Stimulated activated CD4-positive, alpha-beta T cell treated with anti-CD3 and anti-CD28 coated beads, Interleukin-1b, Interleukin-23, amount 100 ng/mL, for 4 hours (primary cell): ENCODE results near the gene RREB1.

Experiments used
- DNase-seq, 2 donors: peaks; one replicate each; pipeline ENCODE4 v3.0.0-alpha.2; 2020; ENCODE audit warnings: low read depth in 2 of 2

Gene RREB1

DNA sequence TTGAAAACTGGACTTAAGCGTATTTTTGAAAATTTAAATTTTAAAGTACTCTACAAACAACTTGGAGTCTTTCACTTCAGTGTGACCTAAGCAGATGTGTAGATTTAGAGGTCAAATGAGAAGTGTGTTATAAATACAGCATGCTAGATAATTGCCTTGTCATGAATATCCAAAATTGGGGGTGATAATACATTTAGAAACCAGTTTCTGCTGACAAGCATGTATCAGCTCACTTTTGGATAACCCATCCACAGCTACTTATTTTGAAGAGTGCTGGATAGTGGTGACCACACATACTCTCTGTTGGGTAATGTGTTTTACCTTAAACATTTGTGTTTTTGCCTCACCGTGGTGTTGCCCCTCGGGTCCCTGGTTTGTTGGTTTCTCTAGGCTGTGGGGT, 14.9 kb downstream of the RREB1 start:
- DNase-seq: no peak

DNA sequence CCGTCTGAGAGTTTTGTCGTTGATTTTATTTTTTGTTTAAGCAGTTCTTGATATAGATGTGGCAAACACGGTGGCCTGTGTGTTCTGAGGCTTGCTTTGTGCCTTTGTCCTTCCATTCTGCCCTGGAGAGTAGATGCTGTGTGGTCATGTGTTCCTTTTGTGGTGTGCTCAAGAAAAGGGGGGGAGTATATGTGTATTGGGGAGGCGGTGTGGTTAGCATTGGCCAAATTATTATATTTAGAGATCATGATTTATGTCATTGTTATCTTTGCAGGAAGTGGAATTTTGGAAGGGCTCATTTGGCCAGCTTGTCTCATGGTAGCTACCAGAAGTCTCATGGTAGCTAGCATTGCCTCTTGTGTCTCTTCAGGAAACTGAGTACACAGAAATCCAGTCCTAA, 16.4 kb downstream of the RREB1 start:
- DNase-seq: no peak

DNA sequence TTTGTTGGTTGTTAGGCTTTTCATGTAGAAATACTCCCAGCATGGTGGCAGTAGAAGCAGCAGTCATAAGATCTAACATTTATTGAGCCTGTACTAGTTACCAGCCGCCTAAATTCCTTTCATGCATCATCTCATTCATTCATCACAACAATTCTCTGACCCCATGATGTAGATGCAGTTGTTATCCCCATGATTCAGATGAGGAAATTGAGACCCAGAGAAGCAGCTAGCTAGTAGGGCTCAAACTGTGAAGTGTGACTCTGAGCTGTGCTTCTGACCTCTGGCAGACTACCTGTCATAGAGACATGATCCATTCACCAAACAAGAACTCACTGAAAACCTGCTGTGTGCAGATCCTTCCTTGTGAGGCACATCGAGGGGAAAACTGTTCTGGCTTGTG, 16.9 kb downstream of the RREB1 start:
- DNase-seq: no peak

DNA sequence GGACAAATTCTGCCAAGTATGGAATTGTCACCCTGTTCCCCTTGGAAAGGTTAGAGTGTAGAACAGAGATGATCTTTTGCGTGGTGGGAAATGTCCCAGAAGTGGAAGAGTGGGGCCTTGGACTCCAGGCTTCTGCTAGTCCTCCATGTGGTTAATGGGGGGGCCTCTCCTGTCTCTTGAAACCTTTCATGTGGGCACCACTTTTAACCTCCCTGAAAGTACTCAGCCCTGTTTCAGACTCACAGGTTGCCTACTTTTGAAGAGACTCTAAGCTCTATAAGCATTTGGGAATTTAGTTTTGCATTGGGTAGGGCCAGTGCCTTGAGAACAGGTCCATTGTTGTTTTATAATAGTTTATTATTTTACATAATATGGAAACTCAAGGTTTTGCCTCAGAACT, 17.5 kb downstream of the RREB1 start:
- DNase-seq: no peak

DNA sequence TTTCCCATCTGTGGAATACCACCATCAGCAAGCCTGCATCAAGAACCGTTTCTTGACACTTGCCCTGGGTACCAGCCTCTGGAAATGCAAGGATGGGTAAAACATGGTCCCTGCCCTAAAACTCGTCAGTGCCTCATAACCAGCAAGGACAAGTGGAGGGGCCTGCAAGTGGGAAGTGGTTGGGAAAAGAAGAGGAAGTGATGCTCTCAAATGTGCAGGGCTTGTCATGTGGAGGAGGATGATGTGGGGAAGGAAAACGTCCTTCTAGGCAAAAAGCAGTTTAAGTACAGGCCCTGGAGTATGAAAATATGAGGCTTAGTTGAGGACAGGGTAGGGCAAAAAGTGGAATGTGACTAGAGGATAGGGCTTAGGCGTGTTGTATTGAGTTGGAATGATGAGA, 19.0 kb downstream of the RREB1 start:
- DNase-seq: no peak

DNA sequence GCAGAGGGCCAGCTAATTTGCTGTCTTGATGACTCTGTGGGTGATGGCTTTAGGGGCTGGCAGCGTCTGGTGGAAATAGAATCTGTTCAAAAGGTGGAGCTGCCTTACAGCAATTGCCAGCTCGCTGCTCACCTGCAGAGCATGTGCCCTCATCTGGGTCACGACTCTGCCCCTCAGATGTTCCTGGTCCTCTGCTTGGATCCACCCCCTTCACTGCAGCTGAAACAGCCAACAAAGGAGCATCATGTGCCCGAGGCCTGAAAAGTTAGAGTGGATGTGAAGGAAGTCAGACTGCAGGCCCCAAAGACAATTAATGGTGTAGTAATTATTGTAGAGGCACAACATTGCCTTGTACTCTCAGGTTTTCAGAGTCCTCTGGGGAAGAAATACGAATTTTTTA, 19.9 kb downstream of the RREB1 start:
- DNase-seq: no peak

DNA sequence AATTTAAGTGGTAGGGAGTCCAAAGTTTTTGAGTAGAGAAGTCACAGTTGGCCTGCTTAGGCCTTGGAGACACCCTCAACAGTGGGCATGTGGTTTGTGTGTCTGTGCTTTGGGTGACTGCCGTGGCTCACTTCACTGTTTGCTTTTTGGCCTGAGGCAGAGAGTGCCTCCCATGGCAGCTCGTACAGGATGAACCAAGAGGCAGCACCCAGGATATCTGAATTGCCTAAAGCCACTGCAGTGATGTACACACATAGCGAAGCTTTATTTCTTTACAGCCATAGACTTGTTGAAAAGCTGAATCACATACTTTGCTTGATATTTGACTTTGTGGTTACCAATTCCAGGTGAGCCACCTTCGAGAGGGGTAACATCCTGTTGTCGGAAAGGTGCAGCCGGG, 21.6 kb downstream of the RREB1 start:
- no peak for DNase-seq

DNA sequence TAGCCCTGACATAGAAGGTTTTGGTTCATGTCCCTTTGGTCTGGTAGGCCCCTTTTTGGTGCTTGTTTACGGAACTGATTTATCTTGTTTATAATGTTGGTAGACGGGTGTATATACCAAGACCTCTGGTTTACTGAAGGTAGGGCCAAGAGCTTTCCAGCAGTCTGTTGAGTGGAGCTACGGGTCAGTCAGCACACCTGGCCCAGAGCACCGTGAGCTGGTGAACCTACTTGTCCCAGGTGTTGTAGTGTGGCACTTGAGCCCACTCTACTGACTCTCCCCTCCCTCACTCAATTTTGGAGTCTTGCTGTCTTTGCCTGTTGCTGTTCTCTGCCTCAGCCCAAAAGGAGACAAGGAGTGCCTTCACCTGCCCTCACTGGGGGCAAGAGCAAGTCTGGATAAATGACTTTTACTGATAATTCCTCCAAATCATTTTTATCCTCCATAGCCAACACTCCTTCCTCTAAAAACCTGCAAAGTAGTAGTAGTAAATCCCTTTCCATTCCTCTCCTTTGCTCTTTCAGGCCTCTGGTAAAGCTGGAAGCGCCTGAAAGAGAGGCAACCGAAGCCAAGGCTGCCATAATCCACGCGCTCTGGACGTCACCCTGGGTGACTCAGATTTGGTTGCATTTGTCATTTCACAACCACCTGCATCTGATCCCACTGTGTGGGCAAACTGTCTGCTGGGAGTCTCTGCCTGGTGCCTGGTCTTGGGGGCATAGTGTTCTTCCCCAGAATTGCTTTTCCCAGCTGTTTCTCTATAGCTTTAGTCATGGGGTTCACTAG, 22.2 kb downstream of the RREB1 start:
- no peak for DNase-seq

DNA sequence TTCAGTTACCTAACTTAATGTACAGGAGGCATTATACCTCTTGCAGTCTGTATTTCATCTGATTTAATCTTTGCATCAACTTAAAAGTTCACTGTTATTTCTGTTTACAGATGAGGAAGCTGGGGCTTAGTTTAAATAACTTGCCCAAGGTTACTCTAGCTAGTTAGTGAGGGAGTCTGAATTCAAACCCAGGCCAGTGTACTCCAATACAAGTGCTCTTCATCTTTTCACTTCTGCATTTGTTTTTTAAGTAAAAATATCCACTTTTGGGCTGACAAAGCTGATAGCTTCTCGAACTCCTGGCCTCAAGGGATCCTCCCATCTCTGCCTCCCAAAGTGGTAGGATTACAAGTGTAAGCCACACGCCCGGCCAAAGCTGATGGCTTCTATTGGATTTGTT, 23.6 kb downstream of the RREB1 start:
- DNase-seq: no peak

DNA sequence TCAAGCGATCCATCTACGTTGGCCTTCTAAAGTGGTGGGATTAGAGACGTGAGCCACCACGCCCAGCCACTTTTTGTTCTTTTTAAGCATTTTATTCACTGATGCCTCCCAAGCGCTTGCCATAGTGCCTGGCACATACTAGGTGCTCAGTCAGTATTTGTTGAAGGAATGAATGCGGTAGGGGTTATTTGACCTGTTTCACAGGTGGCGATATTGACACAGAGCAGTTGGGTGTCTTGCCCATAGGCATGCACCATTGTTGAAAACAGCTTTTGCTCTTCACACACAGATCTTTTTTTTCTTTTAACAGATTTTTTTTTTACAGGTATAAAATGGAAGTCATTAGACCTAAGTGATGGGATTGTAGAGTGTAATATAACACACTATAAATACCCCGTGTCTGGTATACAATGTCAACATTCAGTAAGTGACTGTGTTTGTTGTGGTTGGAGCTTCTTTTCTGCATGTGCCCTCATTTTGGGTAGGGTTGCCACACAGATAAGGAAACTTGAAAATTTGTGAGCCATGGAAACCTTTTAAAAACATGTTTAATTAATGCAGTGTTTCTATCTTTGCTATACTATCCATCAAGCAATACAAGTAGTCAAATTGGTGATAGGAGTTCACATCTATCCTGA, 24.8 kb downstream of the RREB1 start:
- no peak for DNase-seq

DNA sequence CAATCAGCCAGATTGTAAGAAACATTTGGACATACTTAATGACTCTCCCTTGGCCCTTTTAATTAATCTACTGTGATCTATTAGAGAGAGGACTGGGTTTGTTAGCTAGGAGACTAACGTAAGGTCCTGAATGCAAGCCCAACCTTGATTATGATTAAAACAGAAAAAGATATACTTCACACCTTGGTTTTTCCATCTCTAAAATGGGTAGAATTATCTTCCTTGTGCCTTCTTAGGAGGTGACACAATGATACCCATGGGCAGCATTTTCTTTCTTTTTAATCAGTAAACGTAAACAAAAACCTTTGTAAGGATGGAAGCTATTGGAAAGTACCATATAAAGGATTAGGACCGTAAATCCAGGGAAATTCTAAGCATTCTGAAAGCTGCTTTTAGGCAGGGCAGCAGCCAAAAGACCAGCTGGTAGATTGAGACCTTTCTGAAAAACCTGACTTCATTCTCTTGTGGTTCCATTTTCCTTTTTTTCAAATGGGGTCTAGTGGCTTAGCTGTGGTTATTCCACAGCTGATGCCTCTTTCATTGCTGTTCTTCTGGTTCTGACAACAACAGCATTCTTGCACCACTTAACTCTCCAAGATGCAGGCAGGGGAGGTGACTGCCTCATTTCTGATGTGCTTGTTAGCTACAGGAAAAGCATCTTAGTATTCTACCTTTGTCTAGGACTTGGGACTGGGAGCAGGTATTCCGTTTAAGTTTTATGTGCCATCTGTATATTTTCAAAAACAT, 27.4 kb downstream of the RREB1 start:
- DNase-seq: no peak

DNA sequence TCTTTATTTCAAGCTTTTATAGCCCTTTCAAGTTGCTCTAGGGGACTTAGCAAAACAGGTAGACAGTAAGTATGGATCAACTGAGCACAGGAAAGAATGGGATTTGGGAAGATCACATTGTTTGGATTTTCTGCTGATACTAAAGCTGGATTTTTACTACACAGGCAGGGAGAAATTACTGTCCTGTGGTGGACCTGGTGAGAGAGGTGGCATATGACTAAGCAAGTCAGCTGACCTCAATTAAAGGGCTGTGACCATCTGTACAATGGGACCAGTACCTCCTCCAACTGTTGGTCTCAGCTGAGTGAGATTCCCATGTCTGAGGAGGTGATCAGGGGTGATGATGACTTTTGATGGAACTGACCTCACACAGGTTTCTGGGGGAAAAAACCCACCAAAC, 28.0 kb downstream of the RREB1 start:
- DNase-seq: no peak

DNA sequence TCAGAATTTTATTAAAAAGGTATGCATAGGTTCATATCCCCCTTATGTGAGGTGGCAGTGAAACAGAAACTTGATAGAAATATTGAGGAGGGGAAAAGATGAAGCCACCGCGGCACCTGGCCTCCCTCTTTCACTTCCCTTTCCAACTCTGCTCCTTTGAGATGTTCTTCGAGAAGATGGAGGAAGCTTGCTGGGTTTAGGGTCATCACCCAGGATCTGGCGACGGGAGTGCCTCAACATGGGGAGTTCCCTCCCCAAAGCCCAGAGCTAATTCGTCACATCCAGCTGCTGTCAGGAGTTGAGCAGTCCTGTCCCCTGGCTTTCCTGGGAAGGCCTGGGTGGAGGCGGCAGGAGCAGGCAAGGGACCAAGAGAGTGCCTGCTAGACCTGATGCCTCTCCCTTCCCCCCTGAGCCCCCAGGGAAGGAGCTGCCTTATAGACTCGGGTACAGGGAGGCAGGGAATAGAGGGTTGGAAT, 29.1 kb downstream of the RREB1 start:
- DNase-seq: no peak

DNA sequence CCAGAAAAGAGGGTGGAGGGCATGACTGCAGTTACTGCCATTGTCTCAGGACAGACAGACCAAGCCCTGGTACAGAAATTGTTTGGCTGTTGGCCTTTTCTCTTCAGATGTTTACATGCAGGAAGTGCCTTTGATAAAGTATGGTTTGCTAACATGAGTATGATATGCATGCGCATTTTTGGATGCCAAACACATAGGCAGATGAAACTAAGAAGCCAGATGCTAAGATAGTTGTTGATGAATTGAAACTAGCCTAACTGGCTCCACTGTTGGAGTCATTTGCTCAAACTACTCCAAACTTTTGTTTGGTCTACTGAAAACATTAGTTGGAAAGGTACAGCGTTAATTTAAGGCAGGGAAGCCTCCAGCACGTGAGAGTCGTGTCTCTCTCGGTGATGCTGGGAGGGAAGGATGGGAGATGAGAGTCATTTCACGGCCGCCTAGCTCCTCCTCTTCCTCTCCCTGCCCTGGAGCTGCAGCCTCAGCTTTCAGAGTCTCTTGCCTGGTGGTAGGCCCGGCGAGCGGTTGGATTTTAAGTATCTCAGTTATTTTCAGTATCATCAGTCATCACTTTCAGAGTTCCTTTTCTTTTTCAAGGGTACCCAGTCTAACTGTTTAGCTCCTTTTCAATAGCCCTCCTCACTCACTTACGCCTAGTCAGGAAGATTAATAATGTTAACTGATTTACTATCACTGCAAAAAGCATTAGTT, 29.7 kb downstream of the RREB1 start:
- DNase-seq: peak; percentile 33 to 42

DNA sequence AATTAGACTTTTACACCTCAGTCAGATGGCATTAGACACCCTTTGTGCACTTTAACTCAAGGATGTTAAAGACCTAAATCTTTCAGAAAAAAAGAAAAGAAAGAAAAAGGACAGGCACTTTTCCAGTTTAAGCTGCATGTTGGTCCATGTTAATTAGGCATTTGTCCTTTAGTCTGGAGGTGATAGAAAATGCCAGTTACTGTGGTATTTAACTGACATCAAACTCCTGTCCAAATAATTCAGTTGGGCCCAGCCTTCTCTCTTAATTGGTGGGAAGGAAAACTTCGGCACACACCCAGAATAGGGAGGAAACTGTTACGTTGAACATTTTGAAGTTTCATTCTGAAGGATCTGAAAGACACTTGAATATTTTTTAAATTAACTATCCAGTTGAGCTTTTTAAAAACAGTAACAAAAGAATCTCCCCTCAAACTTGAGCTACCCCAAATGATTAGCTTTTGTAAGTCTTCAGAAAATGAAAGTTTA, 30.3 kb downstream of the RREB1 start:
- no peak for DNase-seq

DNA sequence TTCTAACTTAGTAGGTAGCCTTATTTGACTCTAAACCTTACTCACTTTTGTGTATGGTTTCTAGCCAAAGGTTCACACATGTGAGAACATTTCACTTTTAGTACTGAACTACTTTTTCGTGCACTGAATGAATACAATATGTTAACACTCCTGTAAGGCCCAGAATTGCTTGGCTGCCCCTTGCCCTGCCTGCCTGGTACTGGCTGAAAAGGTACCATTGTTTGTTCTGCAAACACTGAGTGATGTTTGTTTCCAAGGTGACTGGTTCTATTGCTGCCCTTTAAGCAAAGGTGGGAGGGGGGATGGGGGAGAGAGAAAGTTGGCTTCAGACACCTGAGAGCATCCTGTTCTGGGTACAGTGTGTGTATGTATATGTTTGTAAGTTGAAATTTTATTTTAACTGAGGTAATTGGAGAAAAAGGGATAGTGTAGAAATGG, 31.2 kb downstream of the RREB1 start:
- no peak for DNase-seq

DNA sequence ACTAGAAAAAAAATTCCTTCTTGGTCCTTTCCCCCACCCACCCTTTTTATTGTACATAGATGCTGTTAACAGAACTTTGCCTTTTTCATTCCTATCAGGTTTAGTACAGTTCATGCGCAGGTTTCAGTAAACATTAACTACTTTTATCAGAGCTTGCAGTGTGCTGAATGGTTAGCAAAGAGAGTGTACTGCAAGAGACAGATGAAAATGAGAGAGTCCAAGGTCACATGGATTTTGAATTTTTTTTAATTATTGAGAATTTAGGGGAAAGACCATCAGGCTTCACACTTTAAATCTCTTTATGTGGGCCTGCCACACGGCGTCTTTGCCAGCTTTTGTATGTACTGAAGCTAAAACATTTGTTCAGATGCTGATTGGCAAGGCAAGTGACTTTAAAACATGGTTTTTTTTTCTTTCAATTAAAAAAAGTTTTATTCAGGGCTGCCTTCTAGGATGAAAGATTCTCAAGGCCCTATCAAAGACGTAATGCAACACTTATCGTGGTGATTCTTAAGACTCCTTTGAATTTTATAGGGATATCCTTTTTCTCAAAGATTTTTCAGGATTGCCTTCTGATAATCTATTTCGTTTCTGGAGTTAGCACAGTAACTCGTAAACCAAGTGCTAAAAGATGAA, 32.2 kb downstream of the RREB1 start:
- no peak for DNase-seq

DNA sequence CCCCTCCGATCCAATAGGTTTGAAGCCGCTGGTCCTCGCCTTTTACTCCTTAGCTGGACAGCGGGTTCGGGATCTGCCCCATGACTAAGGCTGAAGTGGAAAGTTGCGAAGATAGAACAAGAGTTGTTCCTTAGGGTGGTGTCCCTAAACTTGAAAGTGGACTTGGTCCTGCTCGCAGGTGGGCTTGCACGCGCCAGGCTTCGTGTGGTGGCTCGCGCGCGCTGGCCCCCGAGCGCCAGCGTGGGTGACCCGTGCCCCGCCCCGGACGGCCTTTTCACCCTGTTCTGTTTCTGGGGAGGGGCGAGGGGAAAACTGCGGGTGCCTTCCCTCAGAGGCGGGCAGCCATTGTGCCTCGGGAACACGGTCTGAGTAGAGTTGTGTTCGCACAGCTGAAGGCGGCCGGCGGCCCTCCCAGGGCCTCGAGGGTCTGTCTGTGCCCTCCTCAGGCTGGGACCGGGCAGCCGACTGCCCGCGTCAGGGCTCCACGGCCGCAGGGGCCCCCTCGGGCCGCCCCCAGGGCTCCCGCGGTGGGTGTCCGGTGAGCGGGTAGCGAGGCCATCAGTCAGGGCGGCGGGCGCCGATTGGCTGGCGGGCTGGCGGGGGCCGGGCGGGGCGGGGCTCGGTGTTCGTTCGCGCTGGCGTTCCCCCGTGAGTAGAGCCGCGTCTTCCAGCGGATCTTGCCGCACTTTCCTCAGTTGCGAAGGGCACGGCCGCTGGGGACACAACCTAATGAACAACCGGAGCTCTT, 33.0 kb downstream of the RREB1 start:
- peak; percentile 66 to 80 for DNase-seq

DNA sequence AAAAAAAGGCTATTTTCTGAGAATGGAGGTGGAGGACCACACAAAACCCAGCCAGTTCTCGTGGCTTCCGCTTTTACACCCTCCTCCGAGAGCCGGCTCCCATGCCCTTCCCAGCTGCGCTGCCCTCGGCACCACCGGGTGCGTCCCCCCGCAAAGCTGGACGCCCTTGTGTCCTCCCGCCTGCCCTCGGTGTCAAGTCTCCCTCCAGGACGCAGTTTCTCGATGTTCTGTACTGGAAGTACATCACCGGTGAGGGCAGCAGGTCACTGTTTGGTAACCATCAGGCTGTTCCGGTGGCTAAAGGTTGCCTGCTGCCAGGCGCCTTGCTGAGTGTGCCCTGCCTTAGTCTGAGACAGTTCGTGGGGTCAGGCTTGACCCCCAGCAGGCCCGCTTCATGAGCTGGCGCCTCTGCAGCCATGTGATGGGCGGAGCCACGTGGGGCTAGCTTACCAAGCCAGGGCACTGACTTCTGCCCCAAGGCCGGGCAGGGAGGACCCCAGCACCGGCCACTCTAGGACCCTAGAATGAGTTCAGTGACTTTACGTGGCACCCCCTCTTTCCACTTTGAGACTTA, 34.6 kb downstream of the RREB1 start:
- DNase-seq: no peak

DNA sequence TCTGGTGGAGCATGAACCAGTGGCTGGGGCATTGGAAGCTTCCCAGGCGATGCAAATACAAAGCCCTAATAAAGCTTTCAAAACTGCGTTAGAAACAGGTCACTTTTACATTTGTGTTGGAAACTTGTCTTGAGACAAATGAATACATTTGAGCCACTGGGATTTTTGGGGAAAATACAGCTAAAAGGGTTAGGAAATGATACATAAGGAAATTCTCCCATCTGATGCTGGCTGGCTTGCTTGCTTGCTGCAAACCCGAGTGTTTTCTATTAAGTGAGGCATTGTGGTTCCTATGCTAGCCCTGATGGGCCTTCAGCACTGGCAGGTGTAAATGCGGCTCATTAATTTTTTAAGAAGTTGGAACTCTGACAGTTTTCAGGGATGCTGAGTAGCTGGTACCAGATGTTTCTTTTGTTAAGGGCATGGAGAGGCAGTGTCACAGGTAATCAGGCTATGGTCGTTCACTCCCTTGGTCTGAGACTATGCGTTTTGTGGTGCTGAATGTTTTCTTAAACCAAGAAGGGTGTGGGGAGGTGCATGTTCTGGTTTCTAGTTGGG, 35.2 kb downstream of the RREB1 start:
- no peak for DNase-seq
